CD1c-positive myeloid dendritic cell (primary cell): ENCODE measurements around the gene MN1.
"Not testable (repeated sequence)": the region's sequence is repeated elsewhere in the genome, so short reads cannot be mapped to it uniquely, and the experiment has no call there.

ENCODE experiments used
- DNase-seq: peaks from one replicate; pipeline ENCODE4 v3.0.0-alpha.2; 2016; ENCODE audit errors: extremely low spot score

The MN1 gene

GRCh38 chr22:27761665-27762064 lies 39.9 kb downstream of the MN1 start:
- no peak for DNase-seq

- no peak for DNase-seq
Measured at GRCh38 chr22:27761000-27761399, 40.6 kb downstream of the MN1 start.

- no peak for DNase-seq
Measured at GRCh38 chr22:27760474-27760873, 41.1 kb downstream of the MN1 start.

GRCh38 chr22:27757928-27758525 lies 43.5 kb downstream of the MN1 start:
- no peak for DNase-seq

GRCh38 chr22:27756212-27756660 lies 45.3 kb downstream of the MN1 start:
- DNase-seq, result no peak

- DNase-seq, result no peak
Measured at GRCh38 chr22:27755521-27756211, 45.9 kb downstream of the MN1 start.

GRCh38 chr22:27754888-27755480 lies 46.6 kb downstream of the MN1 start:
- DNase-seq, result no peak

- DNase-seq, result no peak
Measured at GRCh38 chr22:27754247-27754887, 47.2 kb downstream of the MN1 start.

GRCh38 chr22:27752771-27753170 lies 48.8 kb downstream of the MN1 start:
- DNase-seq, result no peak

- DNase-seq, result no peak
Measured at GRCh38 chr22:27752141-27752540, 49.4 kb downstream of the MN1 start.

- no peak for DNase-seq
Measured at GRCh38 chr22:27751277-27752070, 50.1 kb downstream of the MN1 start.

GRCh38 chr22:27750584-27751265 lies 50.8 kb downstream of the MN1 start:
- no peak for DNase-seq

- DNase-seq, result no peak
Measured at GRCh38 chr22:27749597-27750225, 51.8 kb downstream of the MN1 start.

- peak; percentile 18 for DNase-seq
Measured at GRCh38 chr22:27748751-27749191, 52.8 kb downstream of the MN1 start.

- DNase-seq, result no peak
Measured at GRCh38 chr22:27748349-27748748, 53.2 kb downstream of the MN1 start.

- DNase-seq, result no peak
Measured at GRCh38 chr22:27747396-27748221, 53.9 kb downstream of the MN1 start.

GRCh38 chr22:27746918-27747317 lies 54.6 kb downstream of the MN1 start:
- no peak for DNase-seq

GRCh38 chr22:27745809-27746208 lies 55.7 kb downstream of the MN1 start:
- DNase-seq, result no peak

GRCh38 chr22:27745154-27745553 lies 56.4 kb downstream of the MN1 start:
- DNase-seq, result no peak

- not testable (repeated sequence) for DNase-seq
Measured at GRCh38 chr22:27744078-27744477, 57.5 kb downstream of the MN1 start.
